ENCODE data around the gene R3HDML.
"Not testable (repeated sequence)": the region's sequence is repeated elsewhere in the genome, so short reads cannot be mapped to it uniquely, and the experiment has no call there.

The R3HDML gene

DNA sequence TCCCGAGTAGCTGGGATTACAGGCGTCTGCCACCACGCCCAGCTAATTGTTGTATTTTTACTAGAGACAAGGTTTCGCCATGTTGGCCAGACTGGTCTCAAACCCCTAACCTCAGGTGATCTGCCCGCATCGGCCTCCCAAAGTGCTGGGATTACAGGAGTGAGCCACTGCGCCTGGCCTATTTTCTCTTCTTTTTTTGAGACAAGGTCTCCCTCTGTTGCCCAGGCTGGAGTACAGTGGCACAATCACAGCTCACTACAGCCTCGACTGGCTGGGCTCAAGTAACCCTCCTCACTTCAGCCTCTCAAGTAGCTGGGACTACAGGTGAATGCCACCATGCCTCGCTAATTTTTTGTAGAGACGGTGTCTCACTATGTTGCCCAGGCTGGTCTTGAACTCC is 9.1 kb downstream of the R3HDML start:
- H3K9me3 ChIP-seq (ENCODE audit: control insufficient read depth in 1 of 2, low read length in 2 of 2); H3K36me3 ChIP-seq (ENCODE audit: control insufficient read depth in 1 of 2, insufficient read depth in 2 of 2, low read length in 2 of 2); H3K9ac ChIP-seq (ENCODE audit: low read depth in 1 of 2, low read length in 2 of 2); H3K4me3 ChIP-seq (ENCODE audit: low read depth in 1 of 2, low read length in 2 of 2); H3K27ac ChIP-seq (ENCODE audit: low read depth, low read length); H3K27me3 ChIP-seq (ENCODE audit: control insufficient read depth in 1 of 2, insufficient read depth in 2 of 2, low read length in 2 of 2); H3K4me1 ChIP-seq (ENCODE audit: control insufficient read depth in 1 of 2, insufficient read depth in 2 of 2, low read length in 2 of 2): not testable (repeated sequence)

DNA sequence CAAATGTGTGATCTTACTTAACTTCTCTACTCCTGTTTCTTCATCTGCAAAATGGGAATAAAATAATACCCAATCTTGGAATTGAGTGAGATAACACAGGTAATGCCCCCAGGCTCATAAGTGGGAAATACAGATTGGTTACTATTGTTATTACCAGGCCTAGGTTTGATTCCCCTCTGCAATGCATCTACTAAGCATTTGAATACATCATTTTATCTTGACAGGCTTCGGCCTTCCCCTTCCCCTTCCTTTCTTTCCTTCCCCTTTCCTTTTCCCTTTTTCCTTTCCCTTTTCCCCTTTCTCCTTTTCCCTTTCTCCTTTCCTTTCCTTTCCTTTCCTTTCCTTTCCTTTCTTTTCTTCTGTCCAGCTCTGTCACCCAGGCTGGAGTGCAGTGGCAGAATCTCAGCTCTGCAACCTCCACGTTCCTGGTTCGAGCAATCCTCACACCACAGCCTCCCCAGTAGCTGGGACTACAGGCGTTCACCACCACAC is 11.4 kb downstream of the R3HDML start:
- Histone ChIP-seq H3K36me3 (ENCODE audit: control insufficient read depth in 1 of 2, insufficient read depth in 2 of 2, low read length in 2 of 2) (peaks cover 0 to 3% of the 10 kb centered on the region in 2 donors), H3K9me3 (ENCODE audit: control insufficient read depth in 1 of 2, low read length in 2 of 2) (no peaks in the 10 kb centered on the region), H3K4me1 (ENCODE audit: control insufficient read depth in 1 of 2, insufficient read depth in 2 of 2, low read length in 2 of 2) (peaks cover 4 to 6% of the 10 kb centered on the region in 2 donors), H3K27ac (ENCODE audit: low read depth, low read length) (no peak overlapping the region), H3K9ac (ENCODE audit: low read depth in 1 of 2, low read length in 2 of 2) (no peak overlapping the region), H3K4me3 (ENCODE audit: low read depth in 1 of 2, low read length in 2 of 2) (no peak overlapping the region), H3K27me3 (ENCODE audit: control insufficient read depth in 1 of 2, insufficient read depth in 2 of 2, low read length in 2 of 2) (no peaks in the 10 kb centered on the region)

DNA sequence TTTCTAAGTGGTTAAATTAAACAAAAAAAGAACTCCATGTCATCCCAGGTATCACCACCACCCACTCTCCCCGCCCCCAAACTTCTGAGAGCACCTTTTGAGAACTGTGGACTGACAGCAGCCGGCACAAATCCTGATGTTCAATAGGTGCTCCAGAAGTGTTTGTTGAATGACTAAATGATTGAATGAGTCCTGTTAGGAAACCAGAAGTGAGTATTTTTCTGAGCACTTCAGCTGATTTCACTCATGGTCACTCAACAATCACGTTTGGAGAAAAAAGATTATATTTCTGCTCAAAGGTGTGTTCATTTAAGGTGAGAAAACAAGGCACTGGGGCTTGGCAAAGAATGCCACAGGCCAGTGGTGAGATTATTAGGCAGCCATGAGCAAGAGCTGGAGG is 12.5 kb downstream of the R3HDML start:
- no peaks in the 10 kb centered on the region for H3K36me3 ChIP-seq (ENCODE audit: control insufficient read depth in 1 of 2, insufficient read depth in 2 of 2, low read length in 2 of 2)
- peaks cover 6 to 8% of the 10 kb centered on the region in 2 donors for H3K4me1 ChIP-seq (ENCODE audit: control insufficient read depth in 1 of 2, insufficient read depth in 2 of 2, low read length in 2 of 2)
- H3K27ac ChIP-seq (ENCODE audit: low read depth, low read length), result no peak overlapping the region
- no peak overlapping the region for H3K9ac ChIP-seq (ENCODE audit: low read depth in 1 of 2, low read length in 2 of 2)
- H3K4me3 ChIP-seq (ENCODE audit: low read depth in 1 of 2, low read length in 2 of 2), result no peak overlapping the region
- H3K9me3 ChIP-seq (ENCODE audit: control insufficient read depth in 1 of 2, low read length in 2 of 2), result no peaks in the 10 kb centered on the region
- no peaks in the 10 kb centered on the region for H3K27me3 ChIP-seq (ENCODE audit: control insufficient read depth in 1 of 2, insufficient read depth in 2 of 2, low read length in 2 of 2)

DNA sequence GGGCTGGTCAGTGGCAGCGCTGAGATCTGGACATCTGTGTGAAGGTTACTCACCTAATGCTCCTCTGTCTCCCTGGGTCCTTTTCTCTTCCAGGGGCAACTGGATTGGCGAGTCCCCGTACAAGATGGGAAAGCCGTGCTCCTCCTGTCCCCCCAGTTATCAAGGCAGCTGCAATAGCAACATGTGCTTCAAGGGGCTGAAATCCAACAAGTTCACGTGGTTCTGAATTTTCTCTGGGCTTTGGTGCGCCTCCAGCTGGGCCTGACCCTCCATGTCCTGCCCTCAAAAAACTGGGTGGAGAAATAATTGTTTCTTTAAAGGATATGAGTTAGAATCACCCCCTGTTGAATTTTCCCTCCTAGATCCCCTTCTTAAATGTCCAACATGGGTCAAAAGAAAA is 13.7 kb downstream of the R3HDML start:
- H3K36me3 ChIP-seq (ENCODE audit: control insufficient read depth in 1 of 2, insufficient read depth in 2 of 2, low read length in 2 of 2), result no peaks in the 10 kb centered on the region
- no peaks in the 10 kb centered on the region for H3K27me3 ChIP-seq (ENCODE audit: control insufficient read depth in 1 of 2, insufficient read depth in 2 of 2, low read length in 2 of 2)
- peaks cover 6 to 8% of the 10 kb centered on the region in 2 donors for H3K4me1 ChIP-seq (ENCODE audit: control insufficient read depth in 1 of 2, insufficient read depth in 2 of 2, low read length in 2 of 2)
- H3K4me3 ChIP-seq (ENCODE audit: low read depth in 1 of 2, low read length in 2 of 2), result no peak overlapping the region
- H3K9me3 ChIP-seq (ENCODE audit: control insufficient read depth in 1 of 2, low read length in 2 of 2), result no peaks in the 10 kb centered on the region
- H3K9ac ChIP-seq (ENCODE audit: low read depth in 1 of 2, low read length in 2 of 2), result peak overlapping the region in 1 of 2 donors; percentile 12
- no peak overlapping the region for H3K27ac ChIP-seq (ENCODE audit: low read depth, low read length)

GRCh38 chr20:44354979-44355497 is 18.2 kb downstream of the R3HDML start:
- Histone ChIP-seq H3K36me3 (ENCODE audit: control insufficient read depth in 1 of 2, insufficient read depth in 2 of 2, low read length in 2 of 2) (peaks cover 0 to 4% of the 10 kb centered on the region in 2 donors), H3K9ac (ENCODE audit: low read depth in 1 of 2, low read length in 2 of 2) (peak overlapping the region; percentile 80 to 88), H3K27me3 (ENCODE audit: control insufficient read depth in 1 of 2, insufficient read depth in 2 of 2, low read length in 2 of 2) (no peaks in the 10 kb centered on the region), H3K9me3 (ENCODE audit: control insufficient read depth in 1 of 2, low read length in 2 of 2) (no peaks in the 10 kb centered on the region), H3K27ac (ENCODE audit: low read depth, low read length) (peak overlapping the region; percentile 89), H3K4me3 (ENCODE audit: low read depth in 1 of 2, low read length in 2 of 2) (peak overlapping the region; percentile 84 to 87), H3K4me1 (ENCODE audit: control insufficient read depth in 1 of 2, insufficient read depth in 2 of 2, low read length in 2 of 2) (peaks cover 31% of the 10 kb centered on the region in 2 donors)

DNA sequence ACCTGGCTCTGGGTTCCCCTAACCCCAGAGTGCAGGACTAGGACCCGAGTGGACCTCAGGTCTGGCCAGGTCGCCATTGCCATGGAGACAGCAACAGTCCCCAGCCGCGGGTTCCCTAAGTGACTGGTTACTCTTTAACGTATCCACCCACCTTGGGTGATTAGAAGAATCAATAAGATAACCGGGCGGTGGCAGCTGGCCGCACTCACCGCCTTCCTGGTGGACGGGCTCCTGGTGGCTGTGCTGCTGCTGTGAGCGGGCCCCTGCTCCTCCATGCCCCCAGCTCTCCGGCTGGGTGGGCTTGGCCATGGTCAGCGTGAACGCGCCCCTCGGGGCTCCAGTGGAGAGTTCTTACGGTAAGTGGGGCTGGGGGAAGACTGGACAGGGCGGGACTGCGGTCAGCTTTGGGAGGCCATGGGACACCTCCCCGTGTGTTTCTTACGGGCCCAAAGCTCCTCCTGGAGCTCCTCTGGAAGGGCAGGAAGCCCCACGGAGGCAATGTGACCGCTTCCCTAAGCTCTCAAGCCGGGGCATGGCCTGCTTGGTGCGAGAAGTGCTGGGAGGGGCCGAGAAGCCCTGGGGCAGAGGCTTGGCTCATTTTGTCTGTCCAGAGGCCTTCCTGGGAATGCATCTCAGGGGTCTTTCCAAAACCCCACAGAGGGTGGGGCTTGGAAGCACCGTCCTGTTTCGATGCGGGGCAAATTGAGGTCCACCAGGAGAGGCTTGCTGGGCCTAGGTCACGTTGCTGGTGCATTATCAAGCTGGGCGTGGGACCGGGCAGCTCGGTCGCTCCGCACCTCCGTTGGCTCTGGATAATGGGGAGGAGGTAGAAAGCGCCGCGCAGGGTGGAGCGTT is 18.9 kb downstream of the R3HDML start, which contains the start of gene HNF4A:
Gene HNF4A (plus strand): TSS at position 202 of the 855 bp plus-strand sequence. CDS start 106 bp downstream, at position 308.
- Histone ChIP-seq H3K4me3 (ENCODE audit: low read depth in 1 of 2, low read length in 2 of 2) (peak within 1 kb of the TSS; percentile 84 to 87), H3K27ac (ENCODE audit: low read depth, low read length) (peak within 1 kb of the TSS; percentile 89), H3K4me1 (ENCODE audit: control insufficient read depth in 1 of 2, insufficient read depth in 2 of 2, low read length in 2 of 2) (peaks cover 36 to 38% of the 10 kb centered on the region in 2 donors), H3K9me3 (ENCODE audit: control insufficient read depth in 1 of 2, low read length in 2 of 2) (no peaks in the 10 kb centered on the region), H3K9ac (ENCODE audit: low read depth in 1 of 2, low read length in 2 of 2) (peak within 1 kb of the TSS; percentile 80 to 88), H3K36me3 (ENCODE audit: control insufficient read depth in 1 of 2, insufficient read depth in 2 of 2, low read length in 2 of 2) (peaks cover 3 to 4% of the 10 kb centered on the region in 2 donors), H3K27me3 (ENCODE audit: control insufficient read depth in 1 of 2, insufficient read depth in 2 of 2, low read length in 2 of 2) (no peaks in the 10 kb centered on the region)

GRCh38 chr20:44356353-44356723 is 19.5 kb downstream of the R3HDML start:
- peaks cover 3 to 4% of the 10 kb centered on the region in 2 donors for H3K36me3 ChIP-seq (ENCODE audit: control insufficient read depth in 1 of 2, insufficient read depth in 2 of 2, low read length in 2 of 2)
- H3K27ac ChIP-seq (ENCODE audit: low read depth, low read length), result peak overlapping the region; percentile 89
- no peaks in the 10 kb centered on the region for H3K27me3 ChIP-seq (ENCODE audit: control insufficient read depth in 1 of 2, insufficient read depth in 2 of 2, low read length in 2 of 2)
- H3K9me3 ChIP-seq (ENCODE audit: control insufficient read depth in 1 of 2, low read length in 2 of 2), result no peaks in the 10 kb centered on the region
- peak overlapping the region; percentile 84 to 87 for H3K4me3 ChIP-seq (ENCODE audit: low read depth in 1 of 2, low read length in 2 of 2)
- H3K4me1 ChIP-seq (ENCODE audit: control insufficient read depth in 1 of 2, insufficient read depth in 2 of 2, low read length in 2 of 2), result peaks cover 36 to 43% of the 10 kb centered on the region in 2 donors
- peak overlapping the region; percentile 80 to 88 for H3K9ac ChIP-seq (ENCODE audit: low read depth in 1 of 2, low read length in 2 of 2)

GRCh38 chr20:44357020-44357419 is 20.2 kb downstream of the R3HDML start:
- peaks cover 36 to 43% of the 10 kb centered on the region in 2 donors for H3K4me1 ChIP-seq (ENCODE audit: control insufficient read depth in 1 of 2, insufficient read depth in 2 of 2, low read length in 2 of 2)
- H3K27ac ChIP-seq (ENCODE audit: low read depth, low read length), result no peak overlapping the region
- peaks cover 3 to 4% of the 10 kb centered on the region in 2 donors for H3K36me3 ChIP-seq (ENCODE audit: control insufficient read depth in 1 of 2, insufficient read depth in 2 of 2, low read length in 2 of 2)
- peak overlapping the region; percentile 84 to 87 for H3K4me3 ChIP-seq (ENCODE audit: low read depth in 1 of 2, low read length in 2 of 2)
- peak overlapping the region; percentile 80 to 88 for H3K9ac ChIP-seq (ENCODE audit: low read depth in 1 of 2, low read length in 2 of 2)
- no peaks in the 10 kb centered on the region for H3K27me3 ChIP-seq (ENCODE audit: control insufficient read depth in 1 of 2, insufficient read depth in 2 of 2, low read length in 2 of 2)
- no peaks in the 10 kb centered on the region for H3K9me3 ChIP-seq (ENCODE audit: control insufficient read depth in 1 of 2, low read length in 2 of 2)

GRCh38 chr20:44357555-44358125 is 20.8 kb downstream of the R3HDML start:
- Histone ChIP-seq H3K27me3 (ENCODE audit: control insufficient read depth in 1 of 2, insufficient read depth in 2 of 2, low read length in 2 of 2) (no peaks in the 10 kb centered on the region), H3K27ac (ENCODE audit: low read depth, low read length) (no peak overlapping the region), H3K9ac (ENCODE audit: low read depth in 1 of 2, low read length in 2 of 2) (peak overlapping the region; percentile 80 to 88), H3K4me1 (ENCODE audit: control insufficient read depth in 1 of 2, insufficient read depth in 2 of 2, low read length in 2 of 2) (peaks cover 36 to 37% of the 10 kb centered on the region in 2 donors), H3K9me3 (ENCODE audit: control insufficient read depth in 1 of 2, low read length in 2 of 2) (no peaks in the 10 kb centered on the region), H3K36me3 (ENCODE audit: control insufficient read depth in 1 of 2, insufficient read depth in 2 of 2, low read length in 2 of 2) (peaks cover 3 to 4% of the 10 kb centered on the region in 2 donors), H3K4me3 (ENCODE audit: low read depth in 1 of 2, low read length in 2 of 2) (peak overlapping the region; percentile 84 to 87)

DNA sequence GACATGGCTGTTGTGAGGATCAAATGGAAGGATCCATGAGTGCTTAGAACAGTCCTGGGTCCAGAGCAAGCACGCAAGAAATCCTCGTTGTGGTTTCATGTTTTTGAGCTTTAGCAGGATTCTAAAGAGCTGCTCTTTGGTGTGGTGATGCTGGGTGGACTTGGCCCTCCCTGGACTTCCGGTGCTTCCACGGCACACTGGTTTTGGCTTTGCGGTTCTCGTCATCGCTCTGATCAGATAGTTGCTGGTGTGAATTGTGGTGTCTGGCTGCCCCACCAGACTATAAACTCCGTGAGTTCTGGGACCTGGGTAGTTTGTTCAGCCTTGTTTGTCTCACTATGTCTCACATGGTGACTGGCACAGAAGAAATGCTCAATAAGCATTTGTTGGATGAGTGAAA is 21.9 kb downstream of the R3HDML start:
- no peaks in the 10 kb centered on the region for H3K27me3 ChIP-seq (ENCODE audit: control insufficient read depth in 1 of 2, insufficient read depth in 2 of 2, low read length in 2 of 2)
- peaks cover 28 to 37% of the 10 kb centered on the region in 2 donors for H3K4me1 ChIP-seq (ENCODE audit: control insufficient read depth in 1 of 2, insufficient read depth in 2 of 2, low read length in 2 of 2)
- peak overlapping the region; percentile 42 to 55 for H3K4me3 ChIP-seq (ENCODE audit: low read depth in 1 of 2, low read length in 2 of 2)
- H3K9ac ChIP-seq (ENCODE audit: low read depth in 1 of 2, low read length in 2 of 2), result peak overlapping the region; percentile 16 to 30
- H3K27ac ChIP-seq (ENCODE audit: low read depth, low read length), result no peak overlapping the region
- H3K36me3 ChIP-seq (ENCODE audit: control insufficient read depth in 1 of 2, insufficient read depth in 2 of 2, low read length in 2 of 2), result peaks cover 3 to 4% of the 10 kb centered on the region in 2 donors
- H3K9me3 ChIP-seq (ENCODE audit: control insufficient read depth in 1 of 2, low read length in 2 of 2), result no peaks in the 10 kb centered on the region
